HG03378 (cell line): ENCODE results near the gene NBPF11.
"Not testable (repeated sequence)": the region's sequence is repeated elsewhere in the genome, so short reads cannot be mapped to it uniquely, and the experiment has no call there.

Experiments used
- ATAC-seq: cut with Tn5 transposase; IDR thresholded peaks from one replicate; pipeline ENCODE4 v1.9.1; 2021; ENCODE audit warnings: mild to moderate bottlenecking, moderate library complexity; ENCODE audit not compliant: unreplicated experiment

Gene NBPF11

DNA sequence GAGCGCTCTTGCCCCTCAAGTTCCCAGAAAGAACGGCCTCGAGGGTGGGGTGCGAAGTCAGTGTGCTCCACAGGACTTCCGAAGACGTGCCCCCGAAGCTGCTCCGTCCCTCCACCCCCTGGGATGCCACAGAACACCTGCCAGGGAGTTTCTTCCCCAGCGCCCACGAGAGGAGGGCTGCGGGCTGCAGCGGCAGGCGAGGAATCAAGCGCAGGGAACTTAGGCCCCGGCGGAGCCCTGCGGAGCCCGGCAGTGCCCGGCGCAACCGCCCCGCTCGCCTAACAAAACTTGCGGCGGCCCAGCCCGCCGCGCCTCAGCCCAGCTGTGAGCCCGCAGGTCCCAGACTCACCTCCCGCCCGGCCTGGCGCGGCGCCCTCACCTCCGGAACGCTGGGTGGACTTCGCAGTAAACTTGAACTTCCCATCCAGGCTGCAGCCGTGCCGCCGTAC, 686 bp downstream of the NBPF11 start:
- peak; percentile 22 for ATAC-seq

GRCh38 chr1:148150945-148151344, 1.1 kb downstream of the NBPF11 start:
- not testable (repeated sequence) for ATAC-seq

DNA sequence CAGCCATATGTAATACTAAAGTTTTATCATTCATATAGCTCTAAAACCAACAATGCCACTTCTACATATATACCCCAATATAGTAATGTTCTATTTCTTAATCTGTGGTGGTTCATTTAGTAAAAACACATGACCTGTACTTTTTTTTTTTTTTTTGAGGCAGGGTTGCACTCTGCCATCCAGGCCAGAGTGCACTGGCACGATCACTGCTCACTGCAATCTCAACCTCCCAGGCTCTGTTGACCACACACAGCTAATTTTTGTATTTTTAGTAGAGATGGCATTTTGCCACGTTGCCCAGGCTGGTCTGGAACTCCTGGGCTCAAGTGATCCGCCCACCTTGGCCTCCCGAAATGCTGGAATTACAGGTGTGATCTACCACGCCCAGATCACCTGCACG, 2.1 kb downstream of the NBPF11 start:
- ATAC-seq, result not testable (repeated sequence)

DNA sequence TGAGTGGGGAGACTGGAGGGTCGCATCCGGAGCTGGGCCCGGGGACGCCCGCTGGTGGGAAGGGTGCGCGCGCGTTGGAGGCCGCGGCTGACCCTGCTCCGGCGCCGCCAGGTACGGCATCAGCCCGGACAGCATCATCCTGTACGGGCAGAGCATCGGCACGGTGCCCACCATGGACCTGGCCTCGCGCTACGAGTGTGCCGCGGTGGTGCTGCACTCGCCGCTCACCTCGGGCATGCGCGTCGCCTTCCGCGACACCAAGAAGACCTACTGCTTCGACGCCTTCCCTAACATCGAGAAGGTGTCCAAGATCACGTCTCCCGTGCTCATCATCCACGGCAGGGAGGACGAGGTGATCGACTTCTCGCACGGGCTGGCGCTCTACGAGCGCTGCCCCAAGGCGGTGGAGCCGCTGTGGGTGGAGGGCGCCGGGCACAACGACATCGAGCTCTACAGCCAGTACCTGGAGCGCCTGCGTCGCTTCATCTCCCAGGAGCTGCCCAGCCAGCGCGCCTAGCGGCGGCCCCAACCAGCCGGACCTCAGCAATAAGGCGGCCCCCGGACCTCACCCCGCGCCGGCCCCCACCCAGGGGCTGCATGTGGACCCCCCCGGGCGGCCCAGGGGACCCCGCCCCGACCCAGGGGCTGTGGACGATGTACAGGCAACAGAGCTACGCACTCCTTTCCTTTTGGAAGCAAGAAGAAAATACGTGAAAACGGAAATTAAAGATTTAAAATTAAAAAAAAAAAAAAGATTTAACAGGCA, 2.8 kb downstream of the NBPF11 start:
- ATAC-seq, result not testable (repeated sequence)

DNA sequence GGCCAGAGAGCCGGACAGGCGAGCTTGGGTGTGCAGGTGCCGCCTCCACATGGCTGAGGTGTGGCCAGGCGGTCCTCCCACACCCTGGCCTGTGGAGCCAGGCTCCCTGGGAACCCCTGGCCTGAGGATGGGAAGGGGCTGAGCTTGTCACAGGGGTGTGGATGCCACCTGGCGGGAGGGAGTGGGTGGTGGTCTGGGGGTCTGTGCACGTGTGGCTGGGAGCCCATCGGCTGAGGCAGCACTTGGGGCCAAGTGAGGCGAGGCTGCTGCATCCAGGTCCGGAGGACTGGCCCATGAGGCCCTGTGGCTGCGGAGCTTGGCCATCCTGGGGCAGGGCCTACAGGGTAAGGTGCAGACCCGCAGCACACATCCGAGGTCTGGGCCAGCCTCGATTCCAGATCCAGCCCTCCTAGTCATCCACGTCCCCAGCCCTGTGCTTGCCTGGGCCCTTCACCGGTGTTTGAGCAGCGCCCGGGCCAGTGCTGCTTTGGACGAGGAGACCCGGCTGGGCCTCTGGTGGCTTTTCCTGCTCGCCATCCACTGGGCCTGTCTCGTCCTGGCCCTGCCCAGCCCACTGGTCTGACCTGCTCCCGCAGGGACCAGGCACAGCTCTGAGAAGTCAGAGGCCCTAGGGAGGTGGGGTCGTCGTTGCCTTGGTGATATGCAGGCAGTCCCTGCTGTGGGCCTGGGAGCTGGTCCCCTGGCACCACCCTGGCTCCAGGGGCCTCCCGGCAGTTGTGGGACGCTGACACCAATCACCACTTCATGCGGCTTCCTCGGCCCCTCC, 4.8 kb downstream of the NBPF11 start:
- not testable (repeated sequence) for ATAC-seq

- not testable (repeated sequence) for ATAC-seq
These were observed 5.7 kb downstream of the NBPF11 start for GRCh38 chr1:148146191-148146997.

GRCh38 chr1:148143223-148143622, 8.9 kb downstream of the NBPF11 start:
- not testable (repeated sequence) for ATAC-seq

DNA sequence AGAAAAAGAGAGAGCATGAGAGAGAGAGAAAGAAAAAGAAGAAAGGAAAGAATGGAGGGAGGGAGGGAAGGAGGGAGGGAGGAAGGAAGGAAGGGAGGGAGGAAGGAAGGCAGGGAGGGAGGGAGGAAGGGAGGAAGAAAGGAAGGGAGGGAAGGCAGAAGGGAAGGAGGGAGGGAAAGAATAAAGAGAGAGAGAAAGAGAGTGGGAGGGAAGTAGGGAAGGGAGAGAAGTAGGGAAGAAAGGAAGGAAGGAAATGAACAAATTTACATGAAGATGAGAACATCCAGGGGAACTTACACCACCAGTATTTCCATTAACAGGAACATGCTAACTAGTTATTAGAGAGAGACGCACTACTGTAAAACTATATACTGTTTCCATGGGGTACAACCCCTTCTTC, 10.1 kb downstream of the NBPF11 start:
- not testable (repeated sequence) for ATAC-seq

DNA sequence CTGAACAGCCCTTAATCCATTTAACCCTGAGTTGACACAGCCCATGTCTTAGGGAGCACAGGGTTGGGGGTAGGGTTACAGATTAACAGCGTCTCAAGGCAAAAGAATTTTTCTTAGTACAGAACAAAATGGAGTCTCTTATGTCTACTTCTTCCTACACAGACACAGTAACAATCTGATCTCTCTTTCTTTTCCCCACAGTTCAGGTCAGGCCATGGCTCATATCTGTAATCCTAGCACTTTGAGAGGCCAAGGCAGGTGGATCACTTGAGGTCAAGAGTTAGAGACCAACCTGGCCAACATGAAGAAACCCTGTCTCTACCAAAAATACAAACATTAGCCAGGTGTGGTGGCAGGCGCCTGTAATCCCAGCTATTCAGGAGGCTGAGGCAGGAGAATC, 13.5 kb downstream of the NBPF11 start:
- not testable (repeated sequence) for ATAC-seq

DNA sequence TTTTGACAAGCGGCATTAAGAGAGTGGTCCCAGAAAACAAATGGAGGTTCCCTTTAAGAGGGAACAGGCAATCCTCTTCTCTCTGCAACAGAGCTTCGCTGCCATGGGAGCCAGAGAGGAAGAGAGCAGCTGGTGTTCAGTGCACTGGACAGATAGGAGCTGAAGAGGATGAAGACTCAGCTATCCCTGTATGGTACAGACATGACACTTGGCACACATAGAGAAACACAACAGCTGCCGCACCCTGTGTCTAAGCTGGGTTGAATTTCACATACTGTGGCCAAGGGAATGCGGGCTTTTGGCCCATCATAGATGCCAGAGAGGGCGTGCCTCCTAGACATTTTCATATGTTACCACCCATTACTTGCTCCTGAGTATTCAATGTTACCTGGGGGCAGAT, 29.7 kb downstream of the NBPF11 start:
- ATAC-seq, result not testable (repeated sequence)

GRCh38 chr1:148120395-148120794, 31.7 kb downstream of the NBPF11 start:
- not testable (repeated sequence) for ATAC-seq

DNA sequence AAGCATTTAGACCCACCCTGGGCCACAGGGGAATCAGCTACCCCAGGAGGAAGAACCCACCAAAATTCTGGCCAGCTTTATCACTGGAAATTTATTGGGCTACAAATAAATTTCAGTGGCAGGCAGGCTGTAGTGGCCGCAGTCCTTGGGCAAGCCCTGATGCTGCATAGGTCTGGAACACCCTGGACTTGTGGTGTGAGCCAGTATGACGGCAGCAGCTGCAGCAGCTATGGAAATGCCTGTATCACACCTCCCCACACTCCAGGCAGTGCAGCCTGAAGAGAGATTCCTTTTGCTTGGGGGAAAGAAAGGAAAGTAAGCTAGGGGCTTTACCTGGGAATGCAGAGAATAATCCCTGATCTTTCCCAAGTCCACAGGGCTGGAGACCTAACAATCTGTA, 56.3 kb downstream of the NBPF11 start:
- ATAC-seq, result not testable (repeated sequence)

- not testable (repeated sequence) for ATAC-seq
These were observed 65.9 kb downstream of the NBPF11 start for GRCh38 chr1:148086196-148086595.

DNA sequence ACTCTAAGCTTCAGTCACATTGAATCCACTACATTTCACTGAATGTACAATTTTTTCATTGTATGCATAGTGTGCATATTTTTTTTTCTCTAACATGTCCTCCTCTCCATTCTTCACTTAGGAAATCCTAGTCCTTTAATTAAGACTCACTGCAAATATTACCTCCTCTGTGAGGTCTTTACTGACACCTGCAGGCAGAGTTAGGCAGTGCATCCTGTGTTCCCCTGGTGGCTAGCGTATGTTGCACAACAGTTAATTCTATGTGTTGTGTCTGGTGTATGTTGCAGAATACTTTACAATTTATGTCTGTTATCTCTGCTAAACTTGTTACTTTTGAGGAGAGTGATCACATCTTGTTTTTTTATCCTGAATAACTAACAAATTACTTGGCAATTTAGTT, 70.9 kb downstream of the NBPF11 start:
- ATAC-seq, result not testable (repeated sequence)

DNA sequence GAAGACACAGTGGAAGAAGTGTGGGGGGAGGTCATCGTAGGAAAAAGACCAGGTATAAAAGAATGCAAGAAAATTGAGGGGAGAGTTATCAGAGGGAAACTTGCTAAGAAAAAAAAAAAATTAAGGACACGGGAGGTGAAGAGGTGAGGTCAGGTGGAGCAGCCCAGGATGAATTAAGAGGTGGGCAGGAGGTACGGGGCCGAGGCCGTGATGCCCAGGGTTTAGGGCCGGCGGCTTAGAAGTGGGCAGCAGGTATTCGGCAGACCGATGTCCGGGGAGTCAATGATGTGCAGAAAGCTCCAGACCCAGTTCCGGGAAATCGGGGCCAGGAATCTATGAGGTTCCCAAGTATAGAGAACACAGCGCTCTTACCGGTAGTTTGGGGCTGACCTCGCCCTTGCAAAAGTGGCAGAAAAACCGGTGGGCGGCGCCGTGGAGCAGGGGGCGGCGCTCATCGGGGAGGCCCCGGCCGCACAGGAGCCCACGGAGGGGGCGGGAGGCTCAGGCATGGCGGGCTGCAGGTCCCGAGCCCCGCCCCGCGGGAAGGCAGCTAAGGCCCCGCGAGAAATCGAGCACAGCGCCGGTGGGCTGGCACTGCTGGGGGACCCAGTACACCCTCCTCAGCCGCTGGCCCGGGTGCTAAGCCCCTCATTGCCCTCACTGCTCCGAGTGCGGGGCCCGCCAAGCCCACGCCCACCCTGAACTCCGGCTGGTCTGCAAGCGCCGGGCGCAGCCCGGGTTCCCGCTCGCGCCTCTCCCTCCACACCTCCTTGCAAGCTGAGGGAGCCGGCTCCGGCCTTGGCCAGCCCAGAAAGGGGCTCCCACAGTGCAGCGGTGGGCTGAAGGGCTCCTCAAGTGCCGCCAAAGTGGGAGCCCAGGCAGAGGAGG, 73.2 kb downstream of the NBPF11 start:
- ATAC-seq, result not testable (repeated sequence)

GRCh38 chr1:148078090-148078489, 74.0 kb downstream of the NBPF11 start:
- ATAC-seq, result not testable (repeated sequence)

- ATAC-seq, result not testable (repeated sequence)
These were observed 74.6 kb downstream of the NBPF11 start for GRCh38 chr1:148077458-148077857.

GRCh38 chr1:148073392-148073791, 78.7 kb downstream of the NBPF11 start:
- not testable (repeated sequence) for ATAC-seq

- ATAC-seq, result not testable (repeated sequence)
These were observed 83.5 kb downstream of the NBPF11 start for GRCh38 chr1:148068606-148069005.

DNA sequence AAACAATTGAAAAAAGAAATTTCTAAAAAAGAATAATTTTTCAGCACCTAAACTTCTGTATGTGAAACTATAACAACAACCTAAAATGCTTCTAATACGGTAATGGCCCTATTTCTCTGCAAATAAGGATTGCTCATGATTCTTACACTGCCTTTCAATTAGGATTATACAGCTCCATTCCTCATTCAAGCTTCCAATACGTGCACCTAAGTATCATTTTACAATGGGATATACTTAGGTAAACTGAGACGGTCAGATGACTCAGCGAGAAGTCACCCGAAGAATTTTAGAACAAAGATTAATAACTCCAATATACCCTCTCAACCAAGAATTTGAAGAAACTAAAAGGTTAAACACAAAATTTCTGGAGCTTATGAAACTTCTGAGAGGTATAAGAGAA, 83.9 kb downstream of the NBPF11 start:
- not testable (repeated sequence) for ATAC-seq
